Kidney (tissue), 14 donors: Measurements from ENCODE around the gene C18orf63. TPM values are rescaled to one million over a fixed set of nuclear protein-coding genes. Genes with fewer than 3 reads are reported as not detected.
A peak's percentile ranks its signal among the peaks of the same experiment; 100 is the strongest.

Experiments used
- DNase-seq, 5 donors: peaks; one replicate each; pipeline ENCODE4 v3.0.0-alpha.2; 2013 to 2020
- FAIRE-seq: peaks from 2 replicates; lab custom pipeline; 2012; peaks lifted over from hg19 to GRCh38; lab: Jason Lieb, UNC
- H3K27ac ChIP-seq, 2 donors: one replicate each; pipeline ENCODE4 v1.7.0; 2013; ENCODE audit warnings: low read depth in 2 of 2, low read length in 2 of 2, inconsistent platforms in 1 of 2
- H3K27me3 ChIP-seq: one replicate; pipeline ENCODE4 v1.7.1; 2013; ENCODE audit warnings: low read length, inconsistent platforms; ENCODE audit not compliant: control insufficient read depth, insufficient read depth
- H3K36me3 ChIP-seq, 3 donors: one replicate each; pipeline versions ENCODE4 v1.7.0 to v1.7.1; 2013; ENCODE audit warnings: low read length in 3 of 3, control low read depth in 1 of 3, inconsistent platforms in 1 of 3; ENCODE audit not compliant: insufficient read depth in 3 of 3, control insufficient read depth in 2 of 3
- H3K4me1 ChIP-seq, 3 donors: one replicate each; pipeline versions ENCODE4 v1.7.0 to v1.7.1; 2013; ENCODE audit warnings: low read length in 3 of 3, inconsistent platforms in 1 of 3, low read depth in 1 of 3; ENCODE audit not compliant: control insufficient read depth in 2 of 3, insufficient read depth in 2 of 3
- H3K4me3 ChIP-seq, 3 donors: one replicate each; pipeline versions ENCODE4 v1.7.0 to v1.8.1; 2013; ENCODE audit warnings: low read length in 3 of 3, control low read depth in 1 of 3, inconsistent platforms in 1 of 3
- H3K9ac ChIP-seq, 3 donors: one replicate each; pipeline versions ENCODE4 v1.7.0 to v1.7.1; 2013; ENCODE audit warnings: low read length in 3 of 3, control low read depth in 1 of 3, inconsistent platforms in 1 of 3
- H3K9me3 ChIP-seq, 3 donors: one replicate each; pipeline versions ENCODE4 v1.7.0 to v1.7.1; 2013; ENCODE audit warnings: low read length in 3 of 3, control low read depth in 1 of 3, inconsistent platforms in 1 of 3; ENCODE audit not compliant: control insufficient read depth in 2 of 3, insufficient read depth in 1 of 3
- CTCF ChIP-seq: IDR thresholded peaks from 3 replicates; pipeline ENCODE4 v1.5.1; 2012; ENCODE audit warnings: mild to moderate bottlenecking, moderate library complexity, borderline replicate concordance; ENCODE audit not compliant: insufficient read depth; ENCODE audit errors: extremely low read depth
- intact Hi-C: fragments of 100-400 bp; cut with DNase I; formaldehyde crosslinking; loops from one replicate; pipeline ENCODE4 v1.11.1; 2022
- polyA plus RNA-seq: library from polyadenylated mRNA; stranded (reverse); fragments of 350-450 nt; fragmentation: Illumina TruSeq; extraction: RNeasy Lipid Tissue Mini Kit (QIAGEN cat#74804); gene quantifications from one replicate; pipeline ENCODE4 v1.2.3, GENCODE V29; 2014; ENCODE audit warnings: low read depth, low replicate concordance; ENCODE audit not compliant: insufficient read depth
- total RNA-seq: library from RNA; stranded (reverse); fragmentation: NEBNext Ultra II Directional; extraction: Animal tissue kit (Norgen Biotek cat#: 25700); gene quantifications from one replicate; pipeline ENCODE4 v1.2.1, GENCODE V29; 2021
- donor health status: control.
- donor health status: control.
- donor health status: control.
- donor health status: control.
- donor health status: control.
- donor health status: DM: yes; HTN: yes; CAD: no.
- donor health status: Normal renal cell carcinoma (clear cell type).

C18orf63 gene
- total and polyA plus RNA-seq, 2 donors from 2014 or later: not detected

GRCh38 chr18:74342416-74343043, 26.9 kb downstream of the C18orf63 start:
- Histone ChIP-seq H3K9me3 (no peaks in the 10 kb centered on the region), H3K4me1 (no peaks in the 10 kb centered on the region), H3K36me3 (no peaks in the 10 kb centered on the region), H3K4me3 (no peak overlapping the region), H3K27me3 (no peaks in the 10 kb centered on the region), H3K27ac (no peak overlapping the region), H3K9ac (no peak overlapping the region)
- TF ChIP-seq CTCF: peak; percentile 47
- DNase-seq (peak in 3 of 5 donors; percentile 29 to 85 (median 85)), FAIRE-seq (peak; percentile 96)
- intact Hi-C loops: loop anchor here (5.0 kb wide), 1 partner anchor 145 kb away; no protein-coding TSS in a partner anchor

- Histone ChIP-seq H3K9ac (no peak overlapping the region), H3K36me3 (no peaks in the 10 kb centered on the region), H3K27me3 (no peaks in the 10 kb centered on the region), H3K4me1 (no peaks in the 10 kb centered on the region), H3K4me3 (no peak overlapping the region), H3K9me3 (no peaks in the 10 kb centered on the region), H3K27ac (no peak overlapping the region)
- intact Hi-C loops: no loop called here
- DNase-seq (no peak), FAIRE-seq (no peak)
- TF ChIP-seq CTCF: no peak
These were observed 30.6 kb downstream of the C18orf63 start for GRCh38 chr18:74346206-74346605.

- Histone ChIP-seq H3K9me3 (no peaks in the 10 kb centered on the region), H3K9ac (no peak overlapping the region), H3K4me3 (no peak overlapping the region), H3K4me1 (no peaks in the 10 kb centered on the region), H3K27me3 (no peaks in the 10 kb centered on the region), H3K36me3 (no peaks in the 10 kb centered on the region), H3K27ac (no peak overlapping the region)
- FAIRE-seq (no peak), DNase-seq (no peak)
- intact Hi-C loops: no loop called here
- TF ChIP-seq CTCF: no peak
These were observed 32.9 kb downstream of the C18orf63 start for GRCh38 chr18:74348581-74348980.
